K562 (cell line): ENCODE measurements around the gene ACSL3. TPM values are rescaled to one million over a fixed set of nuclear protein-coding genes. Genes with fewer than 3 reads are reported as not detected.
A peak's percentile ranks its signal among the peaks of the same experiment; 100 is the strongest.

Source experiments
- ATAC-seq: fragments of 200-7000 bp; cut with Tn5 transposase; 3 replicates; pipeline ENCODE4 v1.9.1; 2020; ENCODE audit warnings: moderate library complexity
- BruUV-seq: library from RNA; stranded (reverse); fragments of 400-500 nt; replicated peaks from 2 replicates; lab custom pipeline; 2021; lab: Mats Ljungman, UMichigan
- CTCF ChIA-PET: fragments of 300-600 bp; formaldehyde crosslinking; extraction: SDS; loops from one replicate; lab custom pipeline; 2021; ENCODE audit warnings: low intra/inter-chr PET ratio; lab: Yijun Ruan, JAX
- POLR2A ChIA-PET: fragments of 300-600, 350-650 bp; sonication (Branson Sonifier 250); formaldehyde crosslinking; extraction: SDS; loops from one replicate; lab custom pipeline; 2021; ENCODE audit warnings: antibody characterized with exemption, inconsistent platforms; lab: Yijun Ruan, JAX
- DNase-seq, 4 experiments: peaks; one replicate each; pipeline versions ENCODE4 v3.0.0 to v3.0.0-alpha.2; 2011 to 2018; ENCODE audit warnings: low spot score in 3 of 4, mixed read lengths in 3 of 4; ENCODE audit errors: extremely low read depth in 1 of 4
- FAIRE-seq: peaks from 2 replicates; lab custom pipeline; 2011; peaks lifted over from hg19 to GRCh38; lab: Jason Lieb, UNC
- H2AFZ ChIP-seq: 2 replicates; pipeline ENCODE4 v1.6.0; 2011; ENCODE audit warnings: low read depth, low read length, control low read depth, inconsistent platforms
- H3K27ac ChIP-seq: fragments of 200-600 bp; 3 replicates; pipeline ENCODE4 v1.8.0; 2011; ENCODE audit warnings: low read depth, mild to moderate bottlenecking, control low read depth, inconsistent platforms, low read length, moderate library complexity, mixed read lengths; ENCODE audit errors: extremely low read depth
- H3K27me3 ChIP-seq, 2 experiments: fragments of 300-600 bp in 1 of 2; 2 replicates in 1 of 2; 3 replicates in 1 of 2; pipeline versions ENCODE4 v1.6.0 to v1.8.0; 2011; ENCODE audit warnings: inconsistent platforms in 2 of 2, low read length in 2 of 2, mild to moderate bottlenecking in 1 of 2, mixed read lengths in 1 of 2, moderate library complexity in 1 of 2; ENCODE audit not compliant: control insufficient read depth in 2 of 2, insufficient read depth in 2 of 2
- H3K36me3 ChIP-seq: fragments of 300-600 bp; 3 replicates; pipeline ENCODE4 v1.8.0; 2011; ENCODE audit warnings: mild to moderate bottlenecking, low read length, inconsistent platforms; ENCODE audit not compliant: control insufficient read depth, insufficient read depth
- H3K4me1 ChIP-seq, 2 experiments: fragments of 200-600 bp in 1 of 2; replicated peaks in 1 of 2; 2 replicates in 1 of 2; 3 replicates in 1 of 2; pipeline versions ENCODE4 v1.5.1 to v1.8.0; 2011; ENCODE audit warnings: inconsistent platforms in 2 of 2, low read length in 2 of 2, mild to moderate bottlenecking in 1 of 2, mixed read lengths in 1 of 2, moderate library complexity in 1 of 2; ENCODE audit not compliant: control insufficient read depth in 2 of 2, insufficient read depth in 2 of 2
- H3K4me2 ChIP-seq: 2 replicates; pipeline ENCODE4 v1.6.1; 2011; ENCODE audit warnings: low read length, control low read depth, inconsistent platforms, mixed read lengths; ENCODE audit not compliant: insufficient read depth
- H3K4me3 ChIP-seq: fragments of 200-600 bp; sonication (generic), shearing (Covaris generic); 2 replicates; pipeline ENCODE4 v1.5.1; 2016; ENCODE audit warnings: control low read depth, inconsistent platforms
- H3K79me2 ChIP-seq: fragments of 200-600 bp; 3 replicates; pipeline ENCODE4 v1.8.0; 2011; ENCODE audit warnings: low read length, inconsistent platforms; ENCODE audit not compliant: control insufficient read depth, insufficient read depth
- H3K9ac ChIP-seq, 2 experiments: 2 replicates each; pipeline versions ENCODE4 v1.6.0 to v1.6.1; 2011; ENCODE audit warnings: low read depth in 2 of 2, low read length in 2 of 2, control low read depth in 1 of 2, inconsistent platforms in 1 of 2, mild to moderate bottlenecking in 1 of 2, mixed read lengths in 1 of 2; ENCODE audit not compliant: insufficient read depth in 1 of 2
- H3K9me1 ChIP-seq: one replicate; pipeline ENCODE4 v1.6.0; 2011; ENCODE audit warnings: inconsistent platforms, mild to moderate bottlenecking, low read length, moderate library complexity; ENCODE audit not compliant: control insufficient read depth, insufficient read depth
- H3K9me3 ChIP-seq: replicated peaks from 2 replicates; pipeline ENCODE4 v1.5.1; 2011; ENCODE audit warnings: low read depth, low read length, inconsistent platforms; ENCODE audit not compliant: control insufficient read depth, insufficient read depth
- H4K20me1 ChIP-seq: replicated peaks from 2 replicates; pipeline ENCODE4 v1.6.1; 2011; ENCODE audit warnings: low read length, inconsistent platforms, mixed read lengths; ENCODE audit not compliant: control insufficient read depth, insufficient read depth
- FOXA3 ChIP-seq, 2 experiments: fragments of 450-650 bp in 1 of 2; sonication (generic) in 1 of 2; formaldehyde crosslinking; IDR thresholded peaks in 1 of 2; conservative IDR thresholded peaks in 1 of 2; 2 replicates each; pipeline versions ENCODE4 v1.4.0 to v1.8.0; 2020 to 2022; ENCODE audit warnings: mild to moderate bottlenecking in 2 of 2, missing genetic modification reagents in 1 of 2
- HDGF ChIP-seq: fragments of 450-650 bp; IDR thresholded peaks from 2 replicates; pipeline ENCODE4 v1.6.1; 2016
- HNRNPH1 ChIP-seq: fragments of 200-400 bp; formaldehyde crosslinking; optimal IDR thresholded peaks from 2 replicates; pipeline ENCODE3; 2017; ENCODE audit warnings: low read depth, mild to moderate bottlenecking, low read length, moderate library complexity
- MYC ChIP-seq, 2 experiments: fragments of 250-450 bp in 1 of 2; sonication (Bioruptor Pico) in 1 of 2; IDR thresholded peaks; 2 replicates each; pipeline versions ENCODE4 v1.5.1 to v1.6.1; 2012 to 2021; ENCODE audit warnings: low read depth in 2 of 2, borderline replicate concordance in 1 of 2, improper control_type of control experiment in 1 of 2, low read length in 1 of 2, mild to moderate bottlenecking in 1 of 2, moderate library complexity in 1 of 2
- SPI1 ChIP-seq: IDR thresholded peaks from 2 replicates; pipeline ENCODE4 v1.6.1; 2011; ENCODE audit warnings: low read depth, low read length, control low read depth, borderline replicate concordance
- XRCC5 ChIP-seq: fragments of 200-400 bp; formaldehyde crosslinking; IDR thresholded peaks from 2 replicates; pipeline ENCODE4 v1.6.1; 2017; ENCODE audit warnings: low read depth, mild to moderate bottlenecking, low read length
- ZC3H11A ChIP-seq: IDR thresholded peaks from 2 replicates; pipeline ENCODE4 v1.6.1; 2012; ENCODE audit warnings: low read depth, low read length, improper control_type of control experiment
- ZNF175 ChIP-seq: fragments of 200-800 bp; sonication (Bioruptor generic); IDR thresholded peaks from 2 replicates; pipeline ENCODE4 v1.6.1; 2016; ENCODE audit warnings: low read depth, mild to moderate bottlenecking, missing genetic modification characterization, missing compliant biosample characterization
- ZNF217 ChIP-seq: sonication (generic); formaldehyde crosslinking; IDR thresholded peaks from 2 replicates; pipeline ENCODE4 v1.8.0; 2022; ENCODE audit warnings: mild to moderate bottlenecking, missing genetic modification reagents
- ZNF644 ChIP-seq: fragments of 200-800 bp; sonication (Bioruptor generic); IDR thresholded peaks from 2 replicates; pipeline ENCODE4 v1.6.1; 2016; ENCODE audit warnings: low read depth, missing genetic modification characterization, missing compliant biosample characterization
- WGBS: fragments of 100-300 bp; shearing (Covaris generic); methylation state at CpG from one replicate; pipeline ENCODE4 v1.1.6; 2016; ENCODE audit warnings: low coverage, mixed read lengths; ENCODE audit not compliant: insufficient coverage; ENCODE audit errors: missing lambda C conversion rate; 5-methylcytosine and 5-hydroxymethylcytosine counted together
- in situ Hi-C: fragments of 300-500 bp; cut with MboI; formaldehyde crosslinking; loops from 4 replicates; pipeline ENCODE4 v1.15.0; 2018; ENCODE audit warnings: inconsistent platforms, mixed read lengths
- intact Hi-C: fragments of 100-400 bp; cut with micrococcal nuclease; formaldehyde crosslinking; loops from 2 replicates; pipeline ENCODE4 v1.14.2; 2022
- polyA plus RNA-seq, 8 experiments: library from polyadenylated mRNA; depleted of rRNA in 4 of 8; stranded (reverse) in 5 of 8; unstranded in 3 of 8; fragments of >200 nt; fragmentation: Nextera tagmentation in 2 of 8; fragmentation: Illumina TruSeq in 1 of 8; extraction: Ambion mirVana in 2 of 8; extraction: Trizol in 1 of 8; gene quantifications; 2 replicates each; pipeline versions ENCODE4 v1.2.1 to v1.2.3, GENCODE V29; 2011 to 2014; ENCODE audit warnings: inconsistent platforms in 1 of 8, missing spikeins in 1 of 8
- total RNA-seq, 7 experiments: library from RNA; depleted of rRNA in 6 of 7; stranded (reverse); fragments of >200 nt in 6 of 7; fragmentation: Illumina TruSeq in 2 of 7; extraction: Trizol in 2 of 7; gene quantifications; 2 replicates each; pipeline versions ENCODE4 v1.2.1 to v1.2.3, GENCODE V29; 2011 to 2021; ENCODE audit warnings: low replicate concordance in 1 of 7

The ACSL3 gene
- total and polyA plus RNA-seq, 9 of the 15 experiments (the other 6 are each of a cell fraction or from before 2014, with no cell fraction given), result 21.3 to 123 (median 85.2) TPM

DNA sequence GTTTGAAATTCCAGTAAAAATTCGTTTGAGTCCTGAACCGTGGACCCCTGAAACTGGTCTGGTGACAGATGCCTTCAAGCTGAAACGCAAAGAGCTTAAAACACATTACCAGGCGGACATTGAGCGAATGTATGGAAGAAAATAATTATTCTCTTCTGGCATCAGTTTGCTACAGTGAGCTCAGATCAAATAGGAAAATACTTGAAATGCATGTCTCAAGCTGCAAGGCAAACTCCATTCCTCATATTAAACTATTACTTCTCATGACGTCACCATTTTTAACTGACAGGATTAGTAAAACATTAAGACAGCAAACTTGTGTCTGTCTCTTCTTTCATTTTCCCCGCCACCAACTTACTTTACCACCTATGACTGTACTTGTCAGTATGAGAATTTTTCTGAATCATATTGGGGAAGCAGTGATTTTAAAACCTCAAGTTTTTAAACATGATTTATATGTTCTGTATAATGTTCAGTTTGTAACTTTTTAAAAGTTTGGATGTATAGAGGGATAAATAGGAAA, 80.7 kb downstream of the ACSL3 start:
- ChIA-PET POLR2A (no interaction called here), CTCF (no interaction called here)
- intact Hi-C loops (no loop called here), in situ Hi-C loops (no loop called here)
- no peaks in the 10 kb centered on the region; the same call in 1 of the 2 replicates for H4K20me1 ChIP-seq
- BruUV-seq, result TSS peak; percentile 16
- no peak overlapping the region for H2AFZ ChIP-seq
- H3K36me3 ChIP-seq, result peaks cover 45% of the 10 kb centered on the region; the same call in 2 of the 3 replicates
- H3K9me1 ChIP-seq, result no peaks in the 10 kb centered on the region
- H3K4me3 ChIP-seq, result no peak overlapping the region
- peaks cover 15% of the 10 kb centered on the region for H3K79me2 ChIP-seq
- no peak overlapping the region for H3K27ac ChIP-seq
- ATAC-seq (no peak), FAIRE-seq (no peak), DNase-seq (no peak)
- no peaks in the 10 kb centered on the region for H3K27me3 ChIP-seq
- H3K4me1 ChIP-seq, result no peaks in the 10 kb centered on the region
- H3K9me3 ChIP-seq, result no peaks in the 10 kb centered on the region
- H3K4me2 ChIP-seq, result no peak overlapping the region
- TF ChIP-seq ZNF644 (tag), result no peak
- no peak overlapping the region for H3K9ac ChIP-seq
- WGBS, result 90% methylated on average over 5 of the region's 7 CpGs

GRCh38 chr2:222942561-222942960, 81.7 kb downstream of the ACSL3 start:
- Histone ChIP-seq H3K27me3 (no peaks in the 10 kb centered on the region), H3K9ac (no peak overlapping the region), H3K27ac (no peak overlapping the region), H3K4me1 (no peaks in the 10 kb centered on the region), H4K20me1 (no peaks in the 10 kb centered on the region; the same call in 1 of the 2 replicates), H3K9me3 (no peaks in the 10 kb centered on the region), H3K79me2 (peaks cover 15% of the 10 kb centered on the region), H3K4me3 (no peak overlapping the region), H3K4me2 (no peak overlapping the region), H3K36me3 (peaks cover 37% of the 10 kb centered on the region; the same call in 2 of the 3 replicates), H2AFZ (no peak overlapping the region), H3K9me1 (no peaks in the 10 kb centered on the region)
- BruUV-seq, result no TSS peak
- FAIRE-seq (no peak), ATAC-seq (no peak), DNase-seq (no peak)
- intact Hi-C loops (no loop called here), in situ Hi-C loops (no loop called here)
- 100% methylated on average over 3 of the region's 3 CpGs for WGBS
- TF ChIP-seq HNRNPH1 (no peak), XRCC5 (no peak), SPI1 (no peak), ZC3H11A (no peak), HDGF (no peak), ZNF217 (no peak), ZNF175 (CRISPR knock-in tag) (no peak), MYC (IDR thresholded peaks at IDR 0.05; ENCODE audit: low read depth, low read length) (no peak), MYC (CRISPR knock-in tag; IDR thresholded peaks at IDR 0.05; ENCODE audit: borderline replicate concordance, low read depth) (no peak), FOXA3 (CRISPR knock-in tag; conservative IDR thresholded peaks at IDR 0.05 in 1 of 2, IDR thresholded peaks at IDR 0.05 in 1 of 2) (no peak)
- POLR2A ChIA-PET, result no interaction called here
- CTCF ChIA-PET, result no interaction called here
